GM23338 (cell line): Measurements from ENCODE around the gene WFDC9. TPM values are rescaled to one million over a fixed set of nuclear protein-coding genes. Genes with fewer than 3 reads are reported as not detected.

ENCODE experiments used
- ATAC-seq: fragments of 200-7000 bp; cut with Tn5 transposase; 3 replicates; pipeline ENCODE4 v1.9.1; 2020
- DNase-seq: peaks from one replicate; pipeline ENCODE4 v3.0.0-alpha.2; 2015; ENCODE audit warnings: low spot score
- H2AFZ ChIP-seq: fragments of 200-600 bp; sonication (generic); 2 replicates; pipeline ENCODE4 v1.8.0; 2016; ENCODE audit warnings: antibody characterized with exemption, mild to moderate bottlenecking, moderate library complexity
- H3F3A ChIP-seq: fragments of 200-600 bp; sonication (generic); replicated peaks from 2 replicates; pipeline ENCODE4 v1.8.0; 2017; ENCODE audit warnings: antibody characterized with exemption, mixed run types, low read depth
- H3K27ac ChIP-seq: fragments of 200-600 bp; sonication (generic); 2 replicates; pipeline ENCODE4 v1.6.1; 2016; ENCODE audit warnings: low read depth
- H3K27me3 ChIP-seq: fragments of 200-600 bp; sonication (generic); 2 replicates; pipeline ENCODE4 v1.8.0; 2016; ENCODE audit warnings: mild to moderate bottlenecking, mixed run types, moderate library complexity; ENCODE audit not compliant: insufficient read depth
- H3K36me3 ChIP-seq: fragments of 200-600 bp; sonication (generic); 2 replicates; pipeline ENCODE4 v1.8.0; 2016; ENCODE audit warnings: mild to moderate bottlenecking; ENCODE audit not compliant: insufficient read depth
- H3K4me1 ChIP-seq: fragments of 200-600 bp; sonication (generic); 2 replicates; pipeline ENCODE4 v1.8.0; 2016; ENCODE audit warnings: mild to moderate bottlenecking, moderate library complexity; ENCODE audit not compliant: insufficient read depth
- H3K4me2 ChIP-seq: fragments of 200-600 bp; sonication (generic); 2 replicates; pipeline ENCODE4 v1.7.1; 2017; ENCODE audit warnings: mixed run types
- H3K4me3 ChIP-seq: fragments of 200-600 bp; sonication (generic); 2 replicates; pipeline ENCODE4 v1.6.1; 2016; ENCODE audit warnings: mixed run types
- H3K79me2 ChIP-seq: fragments of 200-600 bp; sonication (generic); replicated peaks from 2 replicates; pipeline ENCODE4 v1.8.0; 2017; ENCODE audit warnings: mild to moderate bottlenecking; ENCODE audit not compliant: insufficient read depth
- H3K9me2 ChIP-seq: fragments of 200-600 bp; sonication (generic); 2 replicates; pipeline ENCODE4 v1.8.0; 2017; ENCODE audit not compliant: insufficient read depth
- H4K20me1 ChIP-seq: fragments of 200-600 bp; sonication (generic); replicated peaks from 2 replicates; pipeline ENCODE4 v1.8.0; 2017; ENCODE audit warnings: mild to moderate bottlenecking; ENCODE audit not compliant: insufficient read depth
- H3K27ac Mint-ChIP-seq: 2 replicates; pipeline ENCODE4 v1.8.0; 2020; ENCODE audit warnings: inconsistent platforms, mild to moderate bottlenecking, moderate library complexity, mixed read lengths
- H3K27me3 Mint-ChIP-seq: 3 replicates; pipeline ENCODE4 v1.8.0; 2022; ENCODE audit warnings: low read depth, mild to moderate bottlenecking, moderate library complexity, mixed read lengths, inconsistent platforms; ENCODE audit not compliant: insufficient read depth, poor library complexity
- H3K36me3 Mint-ChIP-seq: 3 replicates; pipeline ENCODE4 v1.8.0; 2021; ENCODE audit warnings: low read depth, mild to moderate bottlenecking, inconsistent platforms, moderate library complexity, mixed read lengths
- H3K4me1 Mint-ChIP-seq: 3 replicates; pipeline ENCODE4 v1.8.0; 2020; ENCODE audit warnings: mild to moderate bottlenecking, inconsistent platforms, mixed read lengths
- H3K4me3 Mint-ChIP-seq: 3 replicates; pipeline ENCODE4 v1.8.0; 2021; ENCODE audit warnings: moderate library complexity, mild to moderate bottlenecking, inconsistent platforms, mixed read lengths
- H3K9me3 Mint-ChIP-seq: 3 replicates; pipeline ENCODE4 v1.8.0; 2020; ENCODE audit warnings: moderate library complexity, mild to moderate bottlenecking, inconsistent platforms, mixed read lengths
- CREB1 ChIP-seq: fragments of 250-450 bp; sonication (Bioruptor Pico); IDR thresholded peaks from 2 replicates; pipeline ENCODE4 v1.5.0; 2020; ENCODE audit warnings: low read depth, mild to moderate bottlenecking, moderate library complexity
- EZH2 ChIP-seq: fragments of 200-600 bp; sonication (generic); IDR thresholded peaks from one replicate; pipeline ENCODE4 v1.8.0; 2017; ENCODE audit warnings: antibody characterized with exemption, mild to moderate bottlenecking, low read depth; ENCODE audit not compliant: unreplicated experiment
- NANOG ChIP-seq: IDR thresholded peaks from 2 replicates; pipeline ENCODE4 v1.6.1; 2016; ENCODE audit warnings: antibody characterized with exemption, borderline replicate concordance
- POLR2AphosphoS5 ChIP-seq: IDR thresholded peaks from 2 replicates; pipeline ENCODE4 v1.6.1; 2016; ENCODE audit warnings: antibody characterized with exemption, low read depth
- ZNF114 ChIP-seq: fragments of 250-450 bp; sonication (Bioruptor Pico); IDR thresholded peaks from 2 replicates; pipeline ENCODE4 v1.5.0; 2020; ENCODE audit warnings: mild to moderate bottlenecking, moderate library complexity
- ZNF331 ChIP-seq: fragments of 250-450 bp; sonication (Bioruptor Pico); IDR thresholded peaks from 2 replicates; pipeline ENCODE4 v1.5.0; 2020; ENCODE audit warnings: low read depth, mild to moderate bottlenecking, moderate library complexity
- polyA plus RNA-seq: library from polyadenylated mRNA; unstranded; fragments of >200 nt; fragmentation: Nextera tagmentation; extraction: Ambion mirVana; gene quantifications from 2 replicates; pipeline ENCODE4 v1.2.1, GENCODE V29; 2016
- total RNA-seq: library from RNA; depleted of rRNA; stranded (reverse); fragments of >200 nt; shearing (Covaris generic); gene quantifications from 2 replicates; pipeline ENCODE4 v1.2.3, GENCODE V29; 2014
- TF ChIP-seq, protein P1 (sequence below): IDR thresholded peaks from one replicate; pipeline ENCODE4 v1.6.1; 2018; ENCODE audit warnings: antibody characterized with exemption; ENCODE audit not compliant: unreplicated experiment
- TF ChIP-seq, protein P2 (sequence below), 2 experiments: fragments of 200-600 bp in 1 of 2; sonication (generic) in 1 of 2; conservative IDR thresholded peaks; 2 replicates each; pipeline versions ENCODE4 v1.5.1 to v1.6.1; 2016 to 2017; ENCODE audit warnings: antibody characterized with exemption in 2 of 2, low read depth in 2 of 2, mild to moderate bottlenecking in 2 of 2, moderate library complexity in 1 of 2
- TF ChIP-seq, protein P3 (sequence below): IDR thresholded peaks from 2 replicates; pipeline ENCODE4 v1.6.1; 2016; ENCODE audit warnings: antibody characterized with exemption

The WFDC9 gene
- total and polyA plus RNA-seq, 2 experiments from 2014 or later: not detected

DNA sequence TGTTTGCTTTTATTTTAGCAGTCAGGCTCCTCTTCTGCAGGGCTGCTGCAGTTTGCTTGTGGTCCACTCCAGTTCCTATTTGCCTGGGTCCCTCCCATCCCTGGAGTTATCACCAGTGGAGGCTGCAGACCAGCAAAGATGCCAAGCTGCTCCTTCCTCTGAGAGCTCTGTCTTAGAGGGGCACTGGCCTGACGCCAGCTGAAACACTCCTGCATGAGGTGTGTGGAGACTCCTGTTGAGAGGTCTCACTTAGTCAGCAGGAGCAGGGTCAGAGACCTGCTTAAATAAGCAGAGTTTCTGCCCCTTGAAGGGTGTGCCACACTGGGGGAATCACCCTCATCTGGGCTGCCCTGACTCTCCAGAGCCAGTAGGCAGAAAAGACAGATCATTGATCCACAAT, 35.8 kb downstream of the WFDC9 start:
- Histone ChIP-seq H3K4me1 (no peaks in the 10 kb centered on the region), H3K27me3 (no peaks in the 10 kb centered on the region), H3K27ac (no peak overlapping the region), H2AFZ (no peak overlapping the region), H4K20me1 (no peaks in the 10 kb centered on the region), H3K4me2 (no peak overlapping the region), H3F3A (no peaks in the 10 kb centered on the region), H3K4me3 (no peak overlapping the region), H3K9me2 (peaks cover 12% of the 10 kb centered on the region), H3K36me3 (no peaks in the 10 kb centered on the region), H3K79me2 (no peaks in the 10 kb centered on the region)
- no peak overlapping the region for H3K4me3 Mint-ChIP-seq
- ATAC-seq (no peak), DNase-seq (no peak)
- no peaks in the 10 kb centered on the region for H3K4me1 Mint-ChIP-seq
- no peaks in the 10 kb centered on the region for H3K27me3 Mint-ChIP-seq
- peaks cover 9% of the 10 kb centered on the region for H3K9me3 Mint-ChIP-seq
- no peak overlapping the region for H3K27ac Mint-ChIP-seq
- TF ChIP-seq, protein P1, sequence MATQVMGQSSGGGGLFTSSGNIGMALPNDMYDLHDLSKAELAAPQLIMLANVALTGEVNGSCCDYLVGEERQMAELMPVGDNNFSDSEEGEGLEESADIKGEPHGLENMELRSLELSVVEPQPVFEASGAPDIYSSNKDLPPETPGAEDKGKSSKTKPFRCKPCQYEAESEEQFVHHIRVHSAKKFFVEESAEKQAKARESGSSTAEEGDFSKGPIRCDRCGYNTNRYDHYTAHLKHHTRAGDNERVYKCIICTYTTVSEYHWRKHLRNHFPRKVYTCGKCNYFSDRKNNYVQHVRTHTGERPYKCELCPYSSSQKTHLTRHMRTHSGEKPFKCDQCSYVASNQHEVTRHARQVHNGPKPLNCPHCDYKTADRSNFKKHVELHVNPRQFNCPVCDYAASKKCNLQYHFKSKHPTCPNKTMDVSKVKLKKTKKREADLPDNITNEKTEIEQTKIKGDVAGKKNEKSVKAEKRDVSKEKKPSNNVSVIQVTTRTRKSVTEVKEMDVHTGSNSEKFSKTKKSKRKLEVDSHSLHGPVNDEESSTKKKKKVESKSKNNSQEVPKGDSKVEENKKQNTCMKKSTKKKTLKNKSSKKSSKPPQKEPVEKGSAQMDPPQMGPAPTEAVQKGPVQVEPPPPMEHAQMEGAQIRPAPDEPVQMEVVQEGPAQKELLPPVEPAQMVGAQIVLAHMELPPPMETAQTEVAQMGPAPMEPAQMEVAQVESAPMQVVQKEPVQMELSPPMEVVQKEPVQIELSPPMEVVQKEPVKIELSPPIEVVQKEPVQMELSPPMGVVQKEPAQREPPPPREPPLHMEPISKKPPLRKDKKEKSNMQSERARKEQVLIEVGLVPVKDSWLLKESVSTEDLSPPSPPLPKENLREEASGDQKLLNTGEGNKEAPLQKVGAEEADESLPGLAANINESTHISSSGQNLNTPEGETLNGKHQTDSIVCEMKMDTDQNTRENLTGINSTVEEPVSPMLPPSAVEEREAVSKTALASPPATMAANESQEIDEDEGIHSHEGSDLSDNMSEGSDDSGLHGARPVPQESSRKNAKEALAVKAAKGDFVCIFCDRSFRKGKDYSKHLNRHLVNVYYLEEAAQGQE: no peak
- TF ChIP-seq, protein P2, sequence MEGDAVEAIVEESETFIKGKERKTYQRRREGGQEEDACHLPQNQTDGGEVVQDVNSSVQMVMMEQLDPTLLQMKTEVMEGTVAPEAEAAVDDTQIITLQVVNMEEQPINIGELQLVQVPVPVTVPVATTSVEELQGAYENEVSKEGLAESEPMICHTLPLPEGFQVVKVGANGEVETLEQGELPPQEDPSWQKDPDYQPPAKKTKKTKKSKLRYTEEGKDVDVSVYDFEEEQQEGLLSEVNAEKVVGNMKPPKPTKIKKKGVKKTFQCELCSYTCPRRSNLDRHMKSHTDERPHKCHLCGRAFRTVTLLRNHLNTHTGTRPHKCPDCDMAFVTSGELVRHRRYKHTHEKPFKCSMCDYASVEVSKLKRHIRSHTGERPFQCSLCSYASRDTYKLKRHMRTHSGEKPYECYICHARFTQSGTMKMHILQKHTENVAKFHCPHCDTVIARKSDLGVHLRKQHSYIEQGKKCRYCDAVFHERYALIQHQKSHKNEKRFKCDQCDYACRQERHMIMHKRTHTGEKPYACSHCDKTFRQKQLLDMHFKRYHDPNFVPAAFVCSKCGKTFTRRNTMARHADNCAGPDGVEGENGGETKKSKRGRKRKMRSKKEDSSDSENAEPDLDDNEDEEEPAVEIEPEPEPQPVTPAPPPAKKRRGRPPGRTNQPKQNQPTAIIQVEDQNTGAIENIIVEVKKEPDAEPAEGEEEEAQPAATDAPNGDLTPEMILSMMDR (conservative IDR thresholded peaks at IDR 0.05; ENCODE audit: low read depth in 2 of 2): no peak
- H3K36me3 Mint-ChIP-seq: peaks cover 9% of the 10 kb centered on the region

DNA sequence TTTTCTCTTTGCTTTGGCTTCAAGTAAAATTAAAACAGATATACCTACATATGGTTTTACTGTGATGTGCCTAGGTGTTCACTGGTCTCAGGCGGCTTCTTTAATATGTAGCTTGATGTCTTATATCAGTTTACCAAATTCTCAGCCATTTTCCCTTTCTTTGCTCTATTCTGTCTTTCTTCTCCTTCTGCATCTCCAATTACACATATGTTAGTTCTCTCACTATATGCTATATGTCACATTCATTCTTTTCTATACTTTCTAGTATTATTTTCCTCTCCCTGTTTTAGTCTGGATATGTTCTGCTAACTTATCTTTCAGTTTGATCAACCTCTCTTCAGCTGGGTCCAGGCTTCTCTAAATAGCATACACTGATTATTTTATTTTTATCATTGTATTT, 37.6 kb downstream of the WFDC9 start:
- Histone ChIP-seq H3K36me3 (no peaks in the 10 kb centered on the region), H2AFZ (no peak overlapping the region), H3K9me2 (peaks cover 9% of the 10 kb centered on the region), H3K4me1 (no peaks in the 10 kb centered on the region), H3K4me3 (no peak overlapping the region), H3F3A (no peaks in the 10 kb centered on the region), H4K20me1 (no peaks in the 10 kb centered on the region), H3K4me2 (no peak overlapping the region), H3K27me3 (no peaks in the 10 kb centered on the region), H3K79me2 (no peaks in the 10 kb centered on the region), H3K27ac (no peak overlapping the region)
- H3K4me3 Mint-ChIP-seq: no peak overlapping the region
- H3K27me3 Mint-ChIP-seq: no peaks in the 10 kb centered on the region
- no peaks in the 10 kb centered on the region for H3K4me1 Mint-ChIP-seq
- peaks cover 9% of the 10 kb centered on the region for H3K9me3 Mint-ChIP-seq
- peaks cover 9% of the 10 kb centered on the region for H3K36me3 Mint-ChIP-seq
- DNase-seq (no peak), ATAC-seq (no peak)
- H3K27ac Mint-ChIP-seq: no peak overlapping the region
- TF ChIP-seq POLR2AphosphoS5 (no peak), CREB1 (CRISPR knock-in tag) (no peak), ZNF331 (CRISPR knock-in tag) (no peak), NANOG (no peak), ZNF114 (CRISPR knock-in tag) (no peak), EZH2 (no peak)
- TF ChIP-seq, protein P2 (conservative IDR thresholded peaks at IDR 0.05; ENCODE audit: low read depth in 2 of 2): no peak
- TF ChIP-seq, protein P1: no peak
- TF ChIP-seq, protein P3, sequence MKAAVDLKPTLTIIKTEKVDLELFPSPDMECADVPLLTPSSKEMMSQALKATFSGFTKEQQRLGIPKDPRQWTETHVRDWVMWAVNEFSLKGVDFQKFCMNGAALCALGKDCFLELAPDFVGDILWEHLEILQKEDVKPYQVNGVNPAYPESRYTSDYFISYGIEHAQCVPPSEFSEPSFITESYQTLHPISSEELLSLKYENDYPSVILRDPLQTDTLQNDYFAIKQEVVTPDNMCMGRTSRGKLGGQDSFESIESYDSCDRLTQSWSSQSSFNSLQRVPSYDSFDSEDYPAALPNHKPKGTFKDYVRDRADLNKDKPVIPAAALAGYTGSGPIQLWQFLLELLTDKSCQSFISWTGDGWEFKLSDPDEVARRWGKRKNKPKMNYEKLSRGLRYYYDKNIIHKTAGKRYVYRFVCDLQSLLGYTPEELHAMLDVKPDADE: no peak
